Central memory CD8-positive, alpha-beta T cell (primary cell): ENCODE results near the gene GLB1L3.

Experiments
- ATAC-seq: fragments of 150-1000 bp; cut with Tn5 transposase; replicated peaks from 2 replicates; pipeline ENCODE4 v1.10.0; 2022; ENCODE audit warnings: mild to moderate bottlenecking, moderate FRiP score, moderate number of reproducible peaks; ENCODE audit not compliant: poor library complexity, severe bottlenecking; ENCODE audit errors: extremely low read depth
- DNase-seq, 2 donors: peaks; one replicate each; pipeline ENCODE4 v3.0.0; 2021; ENCODE audit warnings: low spot score in 2 of 2
- H3K27ac Mint-ChIP-seq: one replicate; pipeline ENCODE4 v1.8.0; 2022; ENCODE audit warnings: low read depth, mild to moderate bottlenecking, moderate library complexity, mixed read lengths
- H3K27me3 Mint-ChIP-seq: one replicate; pipeline ENCODE4 v1.8.0; 2022; ENCODE audit warnings: mixed read lengths
- H3K36me3 Mint-ChIP-seq: one replicate; pipeline ENCODE4 v1.8.0; 2022; ENCODE audit warnings: mild to moderate bottlenecking, moderate library complexity, mixed read lengths; ENCODE audit not compliant: insufficient read depth
- H3K4me1 Mint-ChIP-seq: one replicate; pipeline ENCODE4 v1.8.0; 2022; ENCODE audit warnings: mixed read lengths
- H3K4me3 Mint-ChIP-seq: one replicate; pipeline ENCODE4 v1.8.0; 2022; ENCODE audit warnings: mild to moderate bottlenecking, moderate library complexity, mixed read lengths
- H3K9me3 Mint-ChIP-seq: one replicate; pipeline ENCODE4 v1.8.0; 2022; ENCODE audit warnings: mixed read lengths

The GLB1L3 gene, protein sequence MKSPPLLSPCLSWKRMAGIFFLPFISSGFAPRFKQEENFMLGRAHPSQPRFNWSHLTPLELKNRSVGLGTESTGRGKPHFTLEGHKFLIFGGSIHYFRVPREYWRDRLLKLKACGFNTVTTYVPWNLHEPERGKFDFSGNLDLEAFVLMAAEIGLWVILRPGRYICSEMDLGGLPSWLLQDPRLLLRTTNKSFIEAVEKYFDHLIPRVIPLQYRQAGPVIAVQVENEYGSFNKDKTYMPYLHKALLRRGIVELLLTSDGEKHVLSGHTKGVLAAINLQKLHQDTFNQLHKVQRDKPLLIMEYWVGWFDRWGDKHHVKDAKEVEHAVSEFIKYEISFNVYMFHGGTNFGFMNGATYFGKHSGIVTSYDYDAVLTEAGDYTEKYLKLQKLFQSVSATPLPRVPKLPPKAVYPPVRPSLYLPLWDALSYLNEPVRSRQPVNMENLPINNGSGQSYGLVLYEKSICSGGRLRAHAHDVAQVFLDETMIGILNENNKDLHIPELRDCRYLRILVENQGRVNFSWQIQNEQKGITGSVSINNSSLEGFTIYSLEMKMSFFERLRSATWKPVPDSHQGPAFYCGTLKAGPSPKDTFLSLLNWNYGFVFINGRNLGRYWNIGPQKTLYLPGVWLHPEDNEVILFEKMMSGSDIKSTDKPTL

DNA sequence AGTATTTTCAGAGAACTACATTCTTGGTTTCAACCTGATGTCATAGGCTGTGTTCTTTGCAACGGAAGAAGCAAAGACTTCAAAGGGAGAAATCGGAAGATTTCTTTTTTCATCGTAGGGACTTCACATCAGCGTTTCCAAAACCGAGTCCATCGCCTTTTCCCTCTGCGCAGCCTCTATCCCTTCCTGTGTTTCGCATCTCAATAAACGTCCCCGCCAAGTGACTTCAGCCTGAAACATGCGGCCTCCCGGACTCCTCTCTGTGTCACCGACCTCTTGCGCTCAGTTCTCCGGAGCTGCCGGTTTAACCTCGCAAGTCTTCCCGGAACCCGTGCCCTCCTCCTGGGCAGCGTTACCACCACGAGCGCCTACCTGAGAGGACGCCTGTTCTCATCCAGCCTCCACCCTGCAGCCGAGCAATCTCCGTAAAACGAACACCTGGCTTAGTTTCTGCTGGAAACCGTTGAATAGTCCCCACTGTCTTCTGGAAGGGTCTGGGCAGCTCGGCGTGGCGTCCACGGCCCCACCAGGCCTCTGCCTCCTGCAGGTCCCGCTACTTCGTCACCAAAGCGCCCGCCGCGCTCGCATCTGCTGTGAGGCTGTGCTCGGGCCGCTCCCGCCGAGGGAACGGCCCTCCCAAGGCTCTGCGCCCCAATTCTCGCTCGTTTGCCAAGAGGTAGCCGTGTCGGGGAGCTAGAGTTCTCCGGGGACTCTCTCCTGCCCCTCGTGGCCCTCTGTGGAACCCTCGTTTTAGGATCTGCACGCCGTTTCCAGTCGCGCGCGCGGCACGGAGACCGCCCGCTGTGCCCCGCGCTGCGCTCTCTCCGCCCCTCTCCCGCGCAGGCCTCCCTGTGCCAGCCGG, at the start of gene GLB1L3:
GLB1L3 (plus strand) TSS at position 846 of the 862 bp plus-strand sequence. CDS start 362 bp downstream, outside the sequence.
- ATAC-seq (peak; percentile 93), DNase-seq (peak; percentile 67 to 71)
- peak within 1 kb of the TSS; percentile 96 for H3K4me3 Mint-ChIP-seq
- H3K4me1 Mint-ChIP-seq = peaks cover 41% of the 10 kb centered on the region
- peak within 1 kb of the TSS; percentile 91 for H3K27ac Mint-ChIP-seq
- H3K27me3 Mint-ChIP-seq = no peaks in the 10 kb centered on the region
- peaks cover under 1% of the 10 kb centered on the region for H3K36me3 Mint-ChIP-seq
- no peaks in the 10 kb centered on the region for H3K9me3 Mint-ChIP-seq

DNA sequence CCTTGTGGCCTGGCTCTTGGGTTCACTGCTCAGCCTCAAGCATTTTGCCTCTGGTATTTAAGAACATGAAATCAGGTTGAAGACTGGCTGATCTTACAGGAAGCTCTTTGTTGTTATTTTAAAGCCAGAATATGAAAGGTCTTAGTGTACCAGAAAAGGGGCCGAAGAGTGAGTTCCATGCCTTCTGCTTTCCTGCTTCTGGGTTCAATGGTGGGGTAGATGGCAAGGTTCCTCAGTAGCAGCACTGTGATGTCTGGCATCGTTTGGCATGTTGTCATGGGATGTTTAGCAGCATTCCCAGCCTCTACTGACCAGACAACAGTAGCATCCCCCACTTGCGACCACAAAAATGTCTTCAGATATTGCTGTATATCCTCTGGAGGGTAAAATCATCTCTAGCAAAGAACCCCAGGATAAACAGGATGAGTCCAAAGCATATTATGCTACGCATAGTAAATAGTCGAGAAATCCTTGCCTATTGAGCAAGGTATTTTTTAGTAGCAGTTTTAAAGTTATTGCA, 49.3 kb upstream of the GLB1L3 start:
- Mint-ChIP-seq H3K4me1 (peaks cover 73% of the 10 kb centered on the region), H3K9me3 (no peaks in the 10 kb centered on the region), H3K27me3 (no peaks in the 10 kb centered on the region), H3K36me3 (peaks cover 21% of the 10 kb centered on the region), H3K4me3 (peak overlapping the region; percentile 96), H3K27ac (peak overlapping the region; percentile 96)
- no peak for DNase-seq
- ATAC-seq = no peak

DNA sequence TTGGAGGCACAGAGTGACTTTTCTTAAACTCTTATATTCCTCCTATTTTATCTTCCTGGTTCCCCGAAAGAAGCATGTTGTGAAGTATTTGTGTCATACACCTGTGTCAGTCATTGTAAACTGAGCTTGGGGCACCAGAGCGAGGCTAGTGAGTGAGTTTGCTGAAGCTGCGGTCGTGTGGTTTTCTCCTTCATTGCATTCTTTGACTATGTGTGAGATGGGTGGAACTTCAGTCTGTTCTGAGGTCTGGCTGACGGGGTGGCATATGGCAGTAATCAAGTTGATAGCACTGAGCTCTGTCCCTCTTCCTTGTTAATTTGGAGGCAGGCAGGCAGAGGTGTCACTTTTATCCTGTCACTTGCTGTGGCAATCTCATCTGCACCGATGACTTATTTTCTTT, 47.6 kb upstream of the GLB1L3 start:
- ATAC-seq (peak; percentile 33), DNase-seq (peak in 1 of 2 donors; percentile 25)
- Mint-ChIP-seq H3K27me3 (no peaks in the 10 kb centered on the region), H3K4me1 (peaks cover 73% of the 10 kb centered on the region), H3K4me3 (peak overlapping the region; percentile 57), H3K9me3 (no peaks in the 10 kb centered on the region), H3K36me3 (peaks cover 15% of the 10 kb centered on the region), H3K27ac (peak overlapping the region; percentile 72)

DNA sequence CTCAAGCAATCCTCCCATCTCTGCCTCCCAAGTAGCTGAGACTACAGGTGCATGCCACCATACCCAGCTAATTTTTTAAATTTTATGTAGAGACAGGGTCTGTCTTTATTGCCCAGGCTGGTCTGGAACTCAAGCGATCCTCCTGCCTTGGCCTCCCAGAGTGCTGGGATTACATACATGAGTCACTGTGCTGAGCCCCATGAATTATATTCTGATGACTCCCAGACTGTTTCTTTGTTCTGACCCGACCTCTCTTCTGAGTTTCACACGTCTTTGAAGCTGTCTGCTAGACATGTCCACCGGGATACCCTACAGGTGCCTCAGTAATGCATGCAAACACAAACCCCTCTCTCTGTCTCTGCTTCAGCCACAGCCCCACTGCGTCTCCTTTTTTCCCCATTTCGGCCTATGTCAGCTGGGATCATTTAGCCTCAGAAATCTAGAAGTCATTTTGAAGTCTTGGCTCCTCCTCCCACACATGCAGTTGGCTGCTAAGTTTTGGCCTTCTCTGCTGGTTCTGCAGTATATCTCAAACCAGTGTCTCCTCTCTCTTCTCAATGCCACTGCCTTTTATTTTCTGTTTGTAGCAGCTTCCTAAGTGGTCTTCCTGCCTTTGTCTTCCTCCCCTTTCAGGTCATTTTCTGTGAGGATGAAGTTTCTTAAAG, 46.9 kb upstream of the GLB1L3 start:
- peaks cover 67% of the 10 kb centered on the region for H3K4me1 Mint-ChIP-seq

DNA sequence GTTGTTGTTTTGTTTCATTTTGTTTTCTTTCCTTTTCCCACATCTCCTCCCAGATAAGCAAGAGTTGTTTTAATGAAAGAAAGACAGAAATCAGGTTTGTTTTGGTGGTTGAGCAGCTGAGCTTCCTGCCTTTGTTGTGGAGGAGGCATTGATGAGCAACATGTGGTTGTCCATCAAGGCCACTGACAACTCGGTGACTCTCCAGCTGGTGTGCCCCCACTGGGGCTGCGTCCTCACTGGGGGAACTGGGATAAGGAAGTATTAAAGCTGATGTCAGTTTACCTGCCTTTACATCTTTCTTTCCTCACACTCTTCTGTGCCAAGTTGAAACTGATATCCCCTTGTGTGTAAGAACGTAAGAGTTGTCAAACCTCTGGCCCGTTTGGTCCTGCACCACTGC, 45.8 kb upstream of the GLB1L3 start:
- no peaks in the 10 kb centered on the region for H3K27me3 Mint-ChIP-seq
- peaks cover 67% of the 10 kb centered on the region for H3K4me1 Mint-ChIP-seq
- H3K36me3 Mint-ChIP-seq = peaks cover 12% of the 10 kb centered on the region
- H3K9me3 Mint-ChIP-seq = no peaks in the 10 kb centered on the region
- ATAC-seq (no peak), DNase-seq (no peak)
- H3K27ac Mint-ChIP-seq = peak overlapping the region; percentile 72
- H3K4me3 Mint-ChIP-seq = peak overlapping the region; percentile 57

More for the DNA sequence above, 46.9 kb upstream of the GLB1L3 start:
- ATAC-seq (no peak), DNase-seq (no peak)
- peaks cover 11% of the 10 kb centered on the region for H3K36me3 Mint-ChIP-seq
- H3K9me3 Mint-ChIP-seq = no peaks in the 10 kb centered on the region
- H3K27ac Mint-ChIP-seq = peak overlapping the region; percentile 72
- peak overlapping the region; percentile 57 for H3K4me3 Mint-ChIP-seq
- no peaks in the 10 kb centered on the region for H3K27me3 Mint-ChIP-seq

DNA sequence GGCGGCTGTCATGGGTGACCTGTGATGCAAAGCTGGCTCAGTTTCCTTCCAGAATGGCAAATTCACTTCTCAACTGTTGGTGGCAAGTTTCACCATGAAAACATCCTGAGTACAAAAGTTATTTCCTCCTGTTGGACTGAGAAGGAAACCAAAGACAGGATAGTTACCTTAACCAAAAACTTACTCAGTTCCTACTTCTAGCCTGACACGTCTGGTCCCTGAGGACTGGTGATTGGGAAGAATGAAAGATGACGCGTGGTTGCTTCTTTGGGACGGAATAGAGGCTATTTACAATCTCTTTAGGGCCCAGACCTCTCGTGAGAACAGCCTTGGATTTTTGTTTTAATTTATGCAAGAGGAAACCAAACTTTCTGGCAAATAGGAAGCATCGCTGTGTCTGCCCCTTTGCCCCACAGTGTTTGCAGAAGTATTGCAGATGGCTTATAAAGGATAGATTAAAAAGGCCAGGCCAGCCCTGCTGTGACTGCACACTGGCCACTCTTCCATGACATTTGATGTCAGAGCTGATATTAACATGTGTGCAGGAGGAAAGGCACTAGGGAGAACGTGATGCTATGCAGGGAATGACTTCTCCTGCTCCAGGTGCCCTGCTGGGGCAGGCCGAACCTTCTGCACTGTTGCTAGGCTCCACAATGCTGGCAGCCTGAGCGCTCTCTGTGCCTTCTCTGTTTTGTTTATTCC, 44.1 kb upstream of the GLB1L3 start:
- H3K27ac Mint-ChIP-seq = no peak overlapping the region
- peaks cover 12% of the 10 kb centered on the region for H3K36me3 Mint-ChIP-seq
- ATAC-seq = no peak
- no peaks in the 10 kb centered on the region for H3K27me3 Mint-ChIP-seq
- no peak for DNase-seq
- H3K9me3 Mint-ChIP-seq = no peaks in the 10 kb centered on the region
- H3K4me1 Mint-ChIP-seq = peaks cover 52% of the 10 kb centered on the region
- no peak overlapping the region for H3K4me3 Mint-ChIP-seq

DNA sequence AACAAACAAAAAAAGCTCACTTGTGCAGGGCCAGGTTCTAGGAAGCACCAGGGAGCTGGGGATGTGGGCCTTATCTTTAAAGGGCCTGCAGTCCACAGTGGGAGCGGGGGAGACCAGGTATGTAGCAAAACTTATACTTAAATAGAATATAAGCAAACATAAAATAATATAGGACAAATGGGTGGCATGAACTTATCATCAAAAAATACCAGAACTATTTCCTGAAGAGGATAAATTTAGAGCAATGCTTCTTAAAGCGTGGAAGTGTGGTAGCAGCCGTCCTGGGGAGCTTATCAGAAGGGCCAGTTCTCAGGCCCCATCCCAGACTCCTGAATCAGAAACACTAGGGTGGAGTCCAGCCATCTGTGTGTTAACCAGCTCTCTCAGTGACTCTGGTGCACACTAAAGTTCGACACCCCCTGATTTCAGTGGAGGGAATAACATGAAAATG, 42.4 kb upstream of the GLB1L3 start:
- H3K4me3 Mint-ChIP-seq = no peak overlapping the region

DNA sequence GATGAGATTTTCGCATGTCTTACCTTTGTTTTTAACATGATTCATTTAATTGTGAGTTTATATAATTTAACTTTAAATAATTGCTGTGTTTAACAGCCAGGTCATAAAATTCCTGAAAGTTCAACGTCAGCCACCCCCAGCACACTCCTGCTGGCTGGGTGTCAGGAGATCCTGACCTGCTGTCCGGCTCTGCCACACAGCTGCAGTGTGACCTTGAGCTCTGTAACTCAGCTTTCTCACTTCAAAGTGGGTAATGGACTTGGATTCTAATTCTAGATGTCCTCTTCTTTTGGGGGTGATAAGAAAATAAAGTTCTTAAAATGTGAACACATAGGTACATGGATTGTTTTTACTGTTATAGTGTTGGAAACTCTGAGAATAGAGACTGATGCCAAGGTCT, 40.8 kb upstream of the GLB1L3 start:
- Mint-ChIP-seq H3K4me1 (peaks cover 19% of the 10 kb centered on the region), H3K4me3 (no peak overlapping the region), H3K9me3 (no peaks in the 10 kb centered on the region), H3K36me3 (peaks cover 18% of the 10 kb centered on the region), H3K27me3 (no peaks in the 10 kb centered on the region), H3K27ac (no peak overlapping the region)
- DNase-seq (no peak), ATAC-seq (no peak)

More for the DNA sequence above, 42.4 kb upstream of the GLB1L3 start:
- ATAC-seq = no peak
- no peak for DNase-seq
- peaks cover 16% of the 10 kb centered on the region for H3K36me3 Mint-ChIP-seq
- no peaks in the 10 kb centered on the region for H3K27me3 Mint-ChIP-seq
- H3K27ac Mint-ChIP-seq = no peak overlapping the region
- H3K4me1 Mint-ChIP-seq = peaks cover 35% of the 10 kb centered on the region
- H3K9me3 Mint-ChIP-seq = no peaks in the 10 kb centered on the region

DNA sequence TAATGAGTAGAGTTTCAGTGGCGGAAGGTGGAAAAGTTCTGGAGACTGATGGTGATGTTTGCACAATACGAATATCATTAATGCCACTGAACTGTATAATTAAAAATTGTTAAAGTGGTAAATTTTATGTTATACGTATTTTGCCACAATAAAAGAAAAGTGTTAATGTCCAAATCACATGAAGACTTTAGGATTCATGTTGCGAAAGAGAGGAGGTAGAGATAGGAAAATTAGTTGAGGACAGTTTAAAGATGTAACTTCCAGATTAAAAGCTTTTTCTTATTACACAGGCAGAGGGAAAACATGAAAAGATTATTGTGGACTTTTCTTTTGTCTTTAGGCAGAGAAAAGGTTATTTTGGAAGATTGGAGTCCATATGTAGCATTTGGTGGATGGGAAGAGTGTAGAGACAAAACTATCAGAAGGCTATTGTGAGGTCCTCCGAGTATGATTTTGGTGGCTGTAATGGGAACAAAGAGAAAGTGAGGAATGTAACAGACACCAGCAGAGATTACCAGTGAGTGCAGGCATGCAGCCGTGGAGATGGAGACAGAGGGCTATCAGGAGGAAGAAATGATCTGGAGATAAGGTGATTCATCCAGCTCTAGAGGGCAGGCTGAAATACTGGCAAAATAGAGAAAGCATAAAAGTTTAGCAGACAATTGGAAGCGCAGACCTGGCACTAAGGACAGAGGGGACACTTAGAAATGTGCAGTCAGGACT, 39.2 kb upstream of the GLB1L3 start:
- Mint-ChIP-seq H3K9me3 (no peaks in the 10 kb centered on the region), H3K4me3 (no peak overlapping the region), H3K27ac (peak overlapping the region; percentile 42), H3K27me3 (no peaks in the 10 kb centered on the region), H3K4me1 (peaks cover 11% of the 10 kb centered on the region), H3K36me3 (peaks cover 22% of the 10 kb centered on the region)
- ATAC-seq (no peak), DNase-seq (no peak)

DNA sequence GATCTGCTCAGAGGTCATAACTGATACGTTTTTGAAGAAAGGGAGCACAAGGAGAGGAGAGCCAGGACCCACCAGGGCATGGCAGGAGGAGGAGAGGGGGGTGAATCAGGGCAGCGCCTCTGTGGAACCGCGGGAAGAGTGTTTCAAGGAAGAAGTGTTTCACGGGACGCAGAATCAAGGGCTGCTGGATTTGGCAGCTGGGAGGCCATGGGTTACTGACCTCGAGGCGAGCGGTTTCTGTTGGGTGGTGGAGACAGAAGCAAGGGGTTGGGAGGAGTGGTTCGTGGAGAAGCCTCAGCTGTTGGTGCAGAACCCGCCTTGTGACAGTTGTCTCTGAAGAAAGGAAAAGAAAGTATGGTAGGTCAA, 38.6 kb upstream of the GLB1L3 start:
- Mint-ChIP-seq H3K9me3 (no peaks in the 10 kb centered on the region), H3K36me3 (peaks cover 26% of the 10 kb centered on the region), H3K27ac (peak overlapping the region; percentile 42), H3K27me3 (no peaks in the 10 kb centered on the region), H3K4me3 (no peak overlapping the region), H3K4me1 (peaks cover 6% of the 10 kb centered on the region)
- ATAC-seq (no peak), DNase-seq (no peak)

DNA sequence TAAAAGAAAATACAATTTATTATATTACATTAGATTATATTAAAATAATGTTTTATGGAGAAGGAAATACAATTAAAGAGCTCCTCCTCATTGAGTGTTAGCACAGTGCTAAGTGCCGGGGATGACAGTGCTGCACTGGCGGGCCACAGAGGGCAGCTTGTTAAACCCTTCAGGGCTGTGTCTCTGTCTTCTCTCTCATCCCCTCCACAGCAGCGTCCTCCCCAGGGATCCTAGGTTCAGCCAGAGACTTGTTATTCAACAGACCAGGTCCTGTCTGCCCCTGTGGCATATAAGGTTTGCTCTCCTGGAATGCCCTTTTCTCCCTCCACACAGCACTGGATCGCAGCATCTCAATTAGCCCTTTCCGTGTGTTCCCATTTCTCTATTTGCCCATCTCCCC, 37.2 kb upstream of the GLB1L3 start:
- no peaks in the 10 kb centered on the region for H3K4me1 Mint-ChIP-seq
- no peaks in the 10 kb centered on the region for H3K9me3 Mint-ChIP-seq
- no peak for ATAC-seq
- H3K4me3 Mint-ChIP-seq = no peak overlapping the region
- H3K27ac Mint-ChIP-seq = no peak overlapping the region
- DNase-seq = no peak
- peaks cover 27% of the 10 kb centered on the region for H3K36me3 Mint-ChIP-seq
- no peaks in the 10 kb centered on the region for H3K27me3 Mint-ChIP-seq
